HG03139 (cell line): ENCODE results near the gene NT5DC1.

Experiments used
- ATAC-seq: cut with Tn5 transposase; IDR thresholded peaks from one replicate; pipeline ENCODE4 v1.9.1; 2021; ENCODE audit not compliant: unreplicated experiment

NT5DC1 gene

DNA sequence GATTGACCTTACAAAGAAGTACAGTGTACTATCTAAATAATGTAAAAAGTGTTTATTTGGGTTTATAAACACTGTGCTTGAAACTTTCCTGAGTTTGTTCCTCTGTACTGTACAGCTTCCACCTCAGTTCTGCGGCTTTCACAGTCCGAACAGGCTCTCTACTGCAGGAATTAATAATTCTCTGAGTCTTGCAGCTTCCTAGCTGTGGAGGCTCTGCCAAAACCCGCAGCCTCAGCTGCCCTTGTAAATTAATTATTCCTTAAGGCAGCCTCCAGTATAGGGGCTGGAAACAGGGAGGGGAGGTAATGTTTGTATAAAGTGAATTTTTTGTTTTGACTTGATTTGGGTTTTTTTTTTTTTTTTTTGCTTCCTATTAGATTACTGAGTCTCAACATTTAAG lies 134.0 kb downstream of the NT5DC1 start:
- ATAC-seq: no peak

DNA sequence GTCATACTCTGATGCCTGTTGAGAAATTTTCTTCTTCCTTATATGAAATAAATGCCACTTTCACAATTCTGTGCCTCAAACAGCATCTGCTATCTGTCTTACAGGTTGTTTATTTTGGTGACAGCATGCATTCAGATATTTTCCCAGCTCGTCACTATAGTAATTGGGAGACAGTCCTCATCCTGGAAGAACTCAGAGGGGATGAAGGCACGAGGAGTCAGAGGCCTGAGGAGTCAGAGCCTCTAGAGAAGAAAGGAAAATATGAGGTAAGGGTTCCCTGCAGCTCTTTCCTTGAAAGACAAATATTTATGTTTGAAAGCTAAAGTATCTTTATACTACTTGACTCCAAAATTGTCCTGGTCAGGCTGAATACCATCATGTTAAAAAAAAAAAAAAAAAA lies 137.4 kb downstream of the NT5DC1 start:
- no peak for ATAC-seq

DNA sequence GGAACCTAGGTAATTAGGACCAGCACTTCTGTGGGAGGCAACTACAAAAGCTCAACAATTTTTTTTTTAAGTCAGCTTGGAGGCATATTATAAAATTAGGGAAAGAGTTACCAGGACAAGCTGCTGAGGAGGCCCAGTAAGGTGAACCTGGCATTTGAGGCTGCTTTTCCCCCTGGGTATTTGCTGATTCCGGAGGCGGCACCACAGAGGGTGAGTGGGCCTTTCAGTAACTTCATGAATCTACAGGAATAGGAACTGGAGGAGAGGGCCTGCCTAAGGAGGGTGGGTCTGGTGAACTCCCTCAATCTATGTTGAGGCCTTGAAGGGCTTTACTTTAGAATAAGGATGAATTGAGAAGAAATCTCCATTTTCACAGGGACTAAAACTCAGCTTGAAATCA lies 138.6 kb downstream of the NT5DC1 start:
- ATAC-seq: no peak

GRCh38 chr6:116239856-116240255 lies 139.2 kb downstream of the NT5DC1 start:
- ATAC-seq: no peak

GRCh38 chr6:116244284-116244683 lies 143.6 kb downstream of the NT5DC1 start:
- ATAC-seq: no peak

GRCh38 chr6:116246089-116246488 lies 145.4 kb downstream of the NT5DC1 start:
- no peak for ATAC-seq

DNA sequence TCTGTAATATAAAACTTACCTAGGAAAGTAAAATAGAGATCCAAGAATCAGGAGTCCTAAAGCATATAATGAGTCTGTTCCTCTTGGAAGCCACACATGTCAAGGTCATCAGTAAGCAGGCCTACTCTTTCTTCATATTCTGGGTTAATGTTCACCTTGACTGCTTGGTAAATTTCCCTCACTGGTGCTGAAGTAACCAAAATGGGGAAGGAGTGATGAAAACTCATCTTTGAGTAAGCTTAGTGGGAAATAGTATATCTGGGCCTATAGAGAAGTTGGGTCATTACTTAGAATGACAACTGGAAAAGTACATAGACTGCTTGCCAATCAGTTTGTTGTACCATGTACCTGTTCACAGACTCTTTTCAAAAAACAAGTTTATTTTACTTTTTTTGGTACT lies 146.6 kb downstream of the NT5DC1 start:
- peak; percentile 38 for ATAC-seq

- ATAC-seq: no peak
Measured at GRCh38 chr6:116248577-116248976, 147.9 kb downstream of the NT5DC1 start.

- ATAC-seq: no peak
Measured at GRCh38 chr6:116251568-116252384, 151.1 kb downstream of the NT5DC1 start.

- ATAC-seq: no peak
Measured at GRCh38 chr6:116253188-116253504, 152.5 kb downstream of the NT5DC1 start.

DNA sequence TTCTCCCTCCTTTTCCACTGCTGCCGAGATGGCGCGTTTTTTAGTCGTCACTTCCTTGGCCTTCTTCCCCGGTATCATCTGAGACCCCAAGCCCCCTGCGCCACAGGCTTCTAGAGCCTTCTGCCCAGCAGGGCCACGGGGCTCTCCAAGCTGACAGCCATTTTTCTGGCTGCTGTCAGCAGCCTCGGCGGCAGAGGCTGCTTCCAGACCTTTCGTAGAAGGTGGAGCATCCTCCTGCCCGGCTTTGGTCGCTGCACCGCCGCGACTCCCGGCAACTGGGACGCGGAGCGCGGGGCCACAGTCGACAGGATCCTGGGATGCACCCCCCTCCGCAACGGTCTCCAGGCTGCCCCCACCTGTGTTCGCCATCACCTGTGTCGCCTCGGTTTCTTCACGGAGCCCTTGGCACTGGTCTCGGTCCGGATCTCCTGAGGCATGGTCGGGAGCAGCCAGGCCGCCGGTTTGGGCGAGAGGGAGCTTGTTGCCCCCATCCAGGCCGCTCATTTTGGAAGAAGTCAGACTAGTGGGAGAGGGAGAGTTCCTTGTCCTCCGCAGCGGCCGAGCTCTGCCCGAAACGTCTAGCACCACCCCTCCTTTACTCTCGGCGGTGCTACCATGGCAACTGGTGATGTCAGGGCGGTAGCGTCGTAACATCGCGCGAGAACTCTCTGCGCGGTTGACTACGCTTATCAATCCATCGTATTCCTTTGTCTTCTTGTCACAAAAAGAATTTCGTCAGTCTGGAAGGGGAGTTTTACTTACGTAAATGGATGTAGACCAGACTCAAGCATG lies 153.0 kb downstream of the NT5DC1 start, which contains the start of gene TSPYL4:
Gene TSPYL4 (minus strand): TSS at position 571 of the 792 bp plus-strand sequence. CDS start 67 bp downstream, at position 504.
- peak; percentile 100 for ATAC-seq

GRCh38 chr6:116254297-116255056 lies 153.8 kb downstream of the NT5DC1 start:
- peak; percentile 20 for ATAC-seq

DNA sequence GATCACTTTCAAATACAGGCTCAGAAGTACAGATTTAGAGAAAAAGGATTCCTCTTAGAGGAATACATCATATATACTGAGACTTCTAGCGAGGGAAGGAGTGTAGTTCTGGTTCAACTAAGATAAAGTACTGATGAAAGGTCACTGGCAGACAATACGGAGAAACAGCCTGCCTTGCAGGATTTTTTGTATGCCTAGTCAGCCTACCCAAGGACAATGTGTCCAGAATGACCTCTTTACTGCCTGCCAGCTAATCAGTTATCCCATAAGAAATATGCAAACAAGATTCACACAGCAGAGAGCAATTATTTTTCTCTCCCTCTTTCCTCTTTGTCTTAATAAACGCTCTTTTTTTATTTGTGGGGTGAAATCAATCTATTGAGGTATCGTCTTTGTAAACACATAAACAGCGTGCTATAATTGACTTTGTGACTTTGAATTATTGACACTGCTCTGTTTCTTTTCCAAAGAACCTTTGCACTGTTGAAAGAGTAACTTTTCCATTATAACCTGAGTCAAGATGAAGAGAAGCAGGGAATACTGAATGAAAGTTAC lies 154.7 kb downstream of the NT5DC1 start:
- ATAC-seq: no peak

- ATAC-seq: no peak
Measured at GRCh38 chr6:116256694-116257093, 156.0 kb downstream of the NT5DC1 start.

DNA sequence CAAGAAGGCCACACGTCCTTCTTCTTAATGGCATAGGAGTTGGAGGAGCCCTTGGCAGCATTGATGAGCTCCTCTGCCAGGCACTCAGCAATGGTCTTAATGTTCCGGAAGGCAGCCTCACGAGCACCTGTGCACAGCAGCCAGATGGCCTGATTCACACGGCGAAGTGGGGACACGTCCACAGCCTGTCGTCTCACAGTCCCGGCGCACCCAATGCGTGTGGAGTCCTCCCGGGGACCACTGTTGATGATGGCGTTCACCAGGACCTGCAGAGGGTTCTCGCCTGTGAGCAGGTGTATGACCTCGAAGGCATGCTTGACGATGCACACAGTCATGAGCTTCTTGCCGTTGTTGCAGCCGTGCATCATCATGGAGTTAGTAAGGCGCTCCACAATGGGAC lies 157.9 kb downstream of the NT5DC1 start:
- ATAC-seq: no peak

DNA sequence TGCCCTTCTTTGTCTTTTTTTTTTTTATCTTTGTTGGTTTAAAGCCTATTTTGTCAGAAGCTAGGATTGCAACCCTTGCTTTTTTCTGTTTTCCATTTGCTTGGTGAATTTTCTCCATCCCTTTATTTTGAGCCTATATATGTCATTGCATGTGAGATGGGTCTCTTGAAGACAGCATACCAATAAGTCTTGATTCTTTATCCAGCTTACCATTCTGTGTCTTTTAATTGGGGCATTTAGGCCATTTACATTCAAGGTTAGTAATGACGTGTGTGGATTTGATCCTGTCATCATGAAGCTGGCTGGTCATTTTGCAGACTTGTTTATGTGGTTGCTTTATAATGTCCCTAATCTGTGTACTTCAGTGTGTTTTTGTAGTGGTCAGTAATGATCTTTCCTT lies 162.7 kb downstream of the NT5DC1 start:
- no peak for ATAC-seq

- ATAC-seq: no peak
Measured at GRCh38 chr6:116265041-116265829, 164.6 kb downstream of the NT5DC1 start.

GRCh38 chr6:116266803-116267202 lies 166.2 kb downstream of the NT5DC1 start:
- no peak for ATAC-seq

GRCh38 chr6:116267836-116268588 lies 167.4 kb downstream of the NT5DC1 start:
- ATAC-seq: no peak
